HepG2 (cell line): ENCODE data around the gene ASH1L. TPM values are rescaled to one million over a fixed set of nuclear protein-coding genes. Genes with fewer than 3 reads are reported as not detected.

Source experiments
- NPAS2 ChIP-seq: sonication (generic); formaldehyde crosslinking; IDR thresholded peaks from 2 replicates; pipeline ENCODE4 v1.8.0; 2022; ENCODE audit warnings: mild to moderate bottlenecking, missing genetic modification reagents, borderline replicate concordance
- PAF1 ChIP-seq: IDR thresholded peaks from 2 replicates; pipeline ENCODE4 v1.6.1; 2016; ENCODE audit warnings: missing genetic modification reagents, missing compliant biosample characterization
- RARG ChIP-seq: sonication (generic); formaldehyde crosslinking; IDR thresholded peaks from 2 replicates; pipeline ENCODE4 v1.4.0; 2020; ENCODE audit warnings: low read depth, mild to moderate bottlenecking, missing genetic modification reagents
- THYN1 ChIP-seq: sonication (generic); formaldehyde crosslinking; IDR thresholded peaks from 2 replicates; pipeline ENCODE4 v1.8.1; 2023; ENCODE audit warnings: low read depth, mild to moderate bottlenecking, moderate library complexity, missing genetic modification reagents, borderline replicate concordance
- ZIK1 ChIP-seq: sonication (generic); formaldehyde crosslinking; IDR thresholded peaks from 2 replicates; pipeline ENCODE4 v1.5.0; 2020; ENCODE audit warnings: mild to moderate bottlenecking, low read depth, missing genetic modification reagents, borderline replicate concordance
- ZNF124 ChIP-seq: sonication (generic); formaldehyde crosslinking; IDR thresholded peaks from 2 replicates; pipeline ENCODE4 v1.4.0; 2020; ENCODE audit warnings: missing genetic modification reagents
- ZNF180 ChIP-seq: sonication (generic); formaldehyde crosslinking; IDR thresholded peaks from 2 replicates; pipeline ENCODE4 v1.4.0; 2020; ENCODE audit warnings: low read depth, missing genetic modification reagents, borderline replicate concordance
- ZNF468 ChIP-seq: sonication (generic); formaldehyde crosslinking; IDR thresholded peaks from 2 replicates; pipeline ENCODE4 v1.8.0; 2022; ENCODE audit warnings: mild to moderate bottlenecking, moderate library complexity, missing genetic modification reagents
- ZNF558 ChIP-seq: sonication (generic); formaldehyde crosslinking; IDR thresholded peaks from 2 replicates; pipeline ENCODE4 v1.9.0; 2022; ENCODE audit warnings: mild to moderate bottlenecking, missing genetic modification reagents, borderline replicate concordance
- ZNF672 ChIP-seq: sonication (generic); formaldehyde crosslinking; IDR thresholded peaks from 2 replicates; pipeline ENCODE4 v1.8.1; 2022; ENCODE audit warnings: missing genetic modification reagents
- ZNF75D ChIP-seq: sonication (generic); formaldehyde crosslinking; IDR thresholded peaks from 2 replicates; pipeline ENCODE4 v1.8.1; 2023; ENCODE audit warnings: missing genetic modification reagents, mild to moderate bottlenecking, borderline replicate concordance
- ZNF775 ChIP-seq: sonication (generic); formaldehyde crosslinking; IDR thresholded peaks from 2 replicates; pipeline ENCODE4 v1.4.0; 2020; ENCODE audit warnings: missing genetic modification reagents, mild to moderate bottlenecking, moderate library complexity, borderline replicate concordance
- polyA plus RNA-seq, 8 experiments: library from polyadenylated mRNA; depleted of rRNA in 3 of 8; stranded (reverse) in 7 of 8; unstranded in 1 of 8; fragments of >200 nt; fragmentation: Illumina TruSeq in 4 of 8; extraction: Trizol in 4 of 8; gene quantifications; 2 replicates each; pipeline versions ENCODE4 v1.2.1 to v1.2.3, GENCODE V29; 2011 to 2016; ENCODE audit warnings: low read depth in 4 of 8, missing spikeins in 1 of 8, mixed read lengths in 1 of 8; ENCODE audit not compliant: insufficient read depth in 1 of 8
- total RNA-seq, 5 experiments: library from RNA; depleted of rRNA; stranded (reverse); fragments of >200 nt; fragmentation: Illumina TruSeq; extraction: Trizol; gene quantifications; 2 replicates each; pipeline ENCODE4 v1.2.3, GENCODE V29; 2016; ENCODE audit warnings: low read depth in 1 of 5
- TF ChIP-seq, protein P1 (sequence below): sonication (generic); formaldehyde crosslinking; IDR thresholded peaks from 2 replicates; pipeline ENCODE4 v1.4.0; 2020; ENCODE audit warnings: missing genetic modification reagents, borderline replicate concordance
- TF ChIP-seq, protein P2 (sequence below): IDR thresholded peaks from 2 replicates; pipeline ENCODE4 v1.6.1; 2016; ENCODE audit warnings: missing genetic modification reagents, missing compliant biosample characterization
- TF ChIP-seq, protein P3 (sequence below): sonication (generic); formaldehyde crosslinking; IDR thresholded peaks from 2 replicates; pipeline ENCODE4 v1.5.1; 2020; ENCODE audit warnings: missing genetic modification reagents, mild to moderate bottlenecking, borderline replicate concordance
- TF ChIP-seq, protein P4 (sequence below): IDR thresholded peaks from 2 replicates; pipeline ENCODE4 v1.6.1; 2016
- TF ChIP-seq, protein P5 (sequence below): sonication (generic); formaldehyde crosslinking; conservative IDR thresholded peaks from 2 replicates; pipeline ENCODE4 v1.4.0; 2020; ENCODE audit warnings: missing genetic modification reagents
- TF ChIP-seq, protein P6 (sequence below): sonication (generic); formaldehyde crosslinking; IDR thresholded peaks from 2 replicates; pipeline ENCODE4 v1.4.0; 2020; ENCODE audit warnings: missing genetic modification reagents, mild to moderate bottlenecking, borderline replicate concordance

Gene ASH1L
- total and polyA plus RNA-seq, 2 of the 13 experiments (the other 11 are each of a cell fraction or from before 2014, with no cell fraction given): 10.2 to 15.3 TPM

DNA sequence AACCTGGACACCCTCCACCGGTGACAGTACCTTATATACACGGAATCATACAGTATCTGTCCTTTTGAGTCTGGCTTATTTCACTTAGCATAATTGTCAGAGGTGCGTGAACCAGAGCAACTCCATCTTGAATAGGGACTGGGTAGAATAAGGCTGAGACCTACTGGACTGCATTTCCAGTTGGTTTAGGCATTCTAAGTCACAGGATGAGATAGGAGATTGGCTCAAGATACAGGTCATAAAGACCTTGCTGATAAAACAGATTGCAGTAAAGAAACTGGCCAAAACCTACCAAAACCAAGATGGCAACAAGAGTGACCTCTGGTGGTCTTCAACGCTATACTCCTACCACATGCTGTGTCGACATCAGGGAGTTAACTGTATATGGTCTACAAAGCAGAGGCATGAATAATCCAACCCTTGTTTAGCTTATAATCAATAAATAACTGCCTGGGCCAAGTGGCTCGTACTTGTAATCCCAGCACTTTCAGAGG, 255.3 kb downstream of the ASH1L start (continued):
- TF ChIP-seq, protein P1, sequence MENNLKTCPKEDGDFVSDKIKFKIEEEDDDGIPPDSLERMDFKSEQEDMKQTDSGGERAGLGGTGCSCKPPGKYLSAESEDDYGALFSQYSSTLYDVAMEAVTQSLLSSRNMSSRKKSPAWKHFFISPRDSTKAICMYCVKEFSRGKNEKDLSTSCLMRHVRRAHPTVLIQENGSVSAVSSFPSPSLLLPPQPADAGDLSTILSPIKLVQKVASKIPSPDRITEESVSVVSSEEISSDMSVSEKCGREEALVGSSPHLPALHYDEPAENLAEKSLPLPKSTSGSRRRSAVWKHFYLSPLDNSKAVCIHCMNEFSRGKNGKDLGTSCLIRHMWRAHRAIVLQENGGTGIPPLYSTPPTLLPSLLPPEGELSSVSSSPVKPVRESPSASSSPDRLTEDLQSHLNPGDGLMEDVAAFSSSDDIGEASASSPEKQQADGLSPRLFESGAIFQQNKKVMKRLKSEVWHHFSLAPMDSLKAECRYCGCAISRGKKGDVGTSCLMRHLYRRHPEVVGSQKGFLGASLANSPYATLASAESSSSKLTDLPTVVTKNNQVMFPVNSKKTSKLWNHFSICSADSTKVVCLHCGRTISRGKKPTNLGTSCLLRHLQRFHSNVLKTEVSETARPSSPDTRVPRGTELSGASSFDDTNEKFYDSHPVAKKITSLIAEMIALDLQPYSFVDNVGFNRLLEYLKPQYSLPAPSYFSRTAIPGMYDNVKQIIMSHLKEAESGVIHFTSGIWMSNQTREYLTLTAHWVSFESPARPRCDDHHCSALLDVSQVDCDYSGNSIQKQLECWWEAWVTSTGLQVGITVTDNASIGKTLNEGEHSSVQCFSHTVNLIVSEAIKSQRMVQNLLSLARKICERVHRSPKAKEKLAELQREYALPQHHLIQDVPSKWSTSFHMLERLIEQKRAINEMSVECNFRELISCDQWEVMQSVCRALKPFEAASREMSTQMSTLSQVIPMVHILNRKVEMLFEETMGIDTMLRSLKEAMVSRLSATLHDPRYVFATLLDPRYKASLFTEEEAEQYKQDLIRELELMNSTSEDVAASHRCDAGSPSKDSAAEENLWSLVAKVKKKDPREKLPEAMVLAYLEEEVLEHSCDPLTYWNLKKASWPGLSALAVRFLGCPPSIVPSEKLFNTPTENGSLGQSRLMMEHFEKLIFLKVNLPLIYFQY: no peak
- TF ChIP-seq ZNF558 (CRISPR knock-in tag) (no peak), ZNF124 (CRISPR knock-in tag) (peak; percentile 48; the same call in 1 of the 2 replicates), ZNF180 (CRISPR knock-in tag) (no peak), RARG (CRISPR knock-in tag) (no peak), THYN1 (CRISPR knock-in tag) (no peak), ZNF672 (CRISPR knock-in tag) (no peak), PAF1 (no peak), NPAS2 (CRISPR knock-in tag) (no peak), ZNF75D (CRISPR knock-in tag) (no peak), ZNF775 (CRISPR knock-in tag) (no peak), ZNF468 (CRISPR knock-in tag) (no peak), ZIK1 (CRISPR knock-in tag) (no peak)
- TF ChIP-seq, protein P2, sequence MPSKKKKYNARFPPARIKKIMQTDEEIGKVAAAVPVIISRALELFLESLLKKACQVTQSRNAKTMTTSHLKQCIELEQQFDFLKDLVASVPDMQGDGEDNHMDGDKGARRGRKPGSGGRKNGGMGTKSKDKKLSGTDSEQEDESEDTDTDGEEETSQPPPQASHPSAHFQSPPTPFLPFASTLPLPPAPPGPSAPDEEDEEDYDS (CRISPR knock-in tag): peak; percentile 23; the same call in 1 of the 2 replicates
- TF ChIP-seq, protein P3, sequence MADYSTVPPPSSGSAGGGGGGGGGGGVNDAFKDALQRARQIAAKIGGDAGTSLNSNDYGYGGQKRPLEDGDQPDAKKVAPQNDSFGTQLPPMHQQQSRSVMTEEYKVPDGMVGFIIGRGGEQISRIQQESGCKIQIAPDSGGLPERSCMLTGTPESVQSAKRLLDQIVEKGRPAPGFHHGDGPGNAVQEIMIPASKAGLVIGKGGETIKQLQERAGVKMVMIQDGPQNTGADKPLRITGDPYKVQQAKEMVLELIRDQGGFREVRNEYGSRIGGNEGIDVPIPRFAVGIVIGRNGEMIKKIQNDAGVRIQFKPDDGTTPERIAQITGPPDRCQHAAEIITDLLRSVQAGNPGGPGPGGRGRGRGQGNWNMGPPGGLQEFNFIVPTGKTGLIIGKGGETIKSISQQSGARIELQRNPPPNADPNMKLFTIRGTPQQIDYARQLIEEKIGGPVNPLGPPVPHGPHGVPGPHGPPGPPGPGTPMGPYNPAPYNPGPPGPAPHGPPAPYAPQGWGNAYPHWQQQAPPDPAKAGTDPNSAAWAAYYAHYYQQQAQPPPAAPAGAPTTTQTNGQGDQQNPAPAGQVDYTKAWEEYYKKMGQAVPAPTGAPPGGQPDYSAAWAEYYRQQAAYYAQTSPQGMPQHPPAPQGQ: no peak
- TF ChIP-seq, protein P4, sequence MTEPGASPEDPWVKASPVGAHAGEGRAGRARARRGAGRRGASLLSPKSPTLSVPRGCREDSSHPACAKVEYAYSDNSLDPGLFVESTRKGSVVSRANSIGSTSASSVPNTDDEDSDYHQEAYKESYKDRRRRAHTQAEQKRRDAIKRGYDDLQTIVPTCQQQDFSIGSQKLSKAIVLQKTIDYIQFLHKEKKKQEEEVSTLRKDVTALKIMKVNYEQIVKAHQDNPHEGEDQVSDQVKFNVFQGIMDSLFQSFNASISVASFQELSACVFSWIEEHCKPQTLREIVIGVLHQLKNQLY (CRISPR knock-in tag): 0 out of 2 replicates have a peak, but pooled peaks have one; percentile 29
- TF ChIP-seq, protein P5, sequence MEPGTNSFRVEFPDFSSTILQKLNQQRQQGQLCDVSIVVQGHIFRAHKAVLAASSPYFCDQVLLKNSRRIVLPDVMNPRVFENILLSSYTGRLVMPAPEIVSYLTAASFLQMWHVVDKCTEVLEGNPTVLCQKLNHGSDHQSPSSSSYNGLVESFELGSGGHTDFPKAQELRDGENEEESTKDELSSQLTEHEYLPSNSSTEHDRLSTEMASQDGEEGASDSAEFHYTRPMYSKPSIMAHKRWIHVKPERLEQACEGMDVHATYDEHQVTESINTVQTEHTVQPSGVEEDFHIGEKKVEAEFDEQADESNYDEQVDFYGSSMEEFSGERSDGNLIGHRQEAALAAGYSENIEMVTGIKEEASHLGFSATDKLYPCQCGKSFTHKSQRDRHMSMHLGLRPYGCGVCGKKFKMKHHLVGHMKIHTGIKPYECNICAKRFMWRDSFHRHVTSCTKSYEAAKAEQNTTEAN (CRISPR knock-in tag): no peak
- TF ChIP-seq, protein P6, sequence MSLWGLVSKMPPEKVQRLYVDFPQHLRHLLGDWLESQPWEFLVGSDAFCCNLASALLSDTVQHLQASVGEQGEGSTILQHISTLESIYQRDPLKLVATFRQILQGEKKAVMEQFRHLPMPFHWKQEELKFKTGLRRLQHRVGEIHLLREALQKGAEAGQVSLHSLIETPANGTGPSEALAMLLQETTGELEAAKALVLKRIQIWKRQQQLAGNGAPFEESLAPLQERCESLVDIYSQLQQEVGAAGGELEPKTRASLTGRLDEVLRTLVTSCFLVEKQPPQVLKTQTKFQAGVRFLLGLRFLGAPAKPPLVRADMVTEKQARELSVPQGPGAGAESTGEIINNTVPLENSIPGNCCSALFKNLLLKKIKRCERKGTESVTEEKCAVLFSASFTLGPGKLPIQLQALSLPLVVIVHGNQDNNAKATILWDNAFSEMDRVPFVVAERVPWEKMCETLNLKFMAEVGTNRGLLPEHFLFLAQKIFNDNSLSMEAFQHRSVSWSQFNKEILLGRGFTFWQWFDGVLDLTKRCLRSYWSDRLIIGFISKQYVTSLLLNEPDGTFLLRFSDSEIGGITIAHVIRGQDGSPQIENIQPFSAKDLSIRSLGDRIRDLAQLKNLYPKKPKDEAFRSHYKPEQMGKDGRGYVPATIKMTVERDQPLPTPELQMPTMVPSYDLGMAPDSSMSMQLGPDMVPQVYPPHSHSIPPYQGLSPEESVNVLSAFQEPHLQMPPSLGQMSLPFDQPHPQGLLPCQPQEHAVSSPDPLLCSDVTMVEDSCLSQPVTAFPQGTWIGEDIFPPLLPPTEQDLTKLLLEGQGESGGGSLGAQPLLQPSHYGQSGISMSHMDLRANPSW: no peak
